Measurements from ENCODE around the gene ZNF784. TPM values are rescaled to one million over a fixed set of nuclear protein-coding genes. Genes with fewer than 3 reads are reported as not detected.

Gene ZNF784
- total RNA-seq, 2 donors from 2014 or later, result 6.9 to 9.6 TPM

DNA sequence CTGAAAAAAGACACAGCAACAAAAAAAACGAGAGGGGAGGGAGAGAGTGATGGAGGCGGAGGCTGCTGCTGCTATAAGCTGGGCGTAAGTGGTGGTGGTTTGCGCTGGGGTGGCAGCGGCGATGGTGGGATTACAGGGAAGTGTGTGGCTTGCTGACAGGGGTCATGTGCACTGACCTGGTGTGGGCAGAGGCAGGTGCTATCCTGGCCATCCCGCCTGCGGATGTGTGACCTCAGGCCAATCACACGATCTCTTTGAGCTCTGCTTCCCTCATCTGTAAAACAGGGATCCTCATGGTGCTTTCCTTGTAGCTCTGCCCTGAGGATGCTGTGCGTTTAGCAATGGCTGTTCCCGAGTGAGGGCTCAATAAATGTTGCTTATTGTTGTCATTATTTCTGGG lies 13.2 kb upstream of the ZNF784 start:
- no peaks in the 10 kb centered on the region for H3K36me3 ChIP-seq (replicated peaks in 1 of 2; ENCODE audit: insufficient read depth in 1 of 2, low read depth in 2 of 2)
- no peaks in the 10 kb centered on the region for H3K27me3 ChIP-seq
- DNase-seq, result no peak
- H3K4me1 ChIP-seq, result peaks cover 68% of the 10 kb centered on the region
- intact Hi-C loops (cut with DNase I), result no loop called here
- H3K27ac ChIP-seq, result no peak overlapping the region
- ATAC-seq, result no peak
- H3K9me3 ChIP-seq, result no peaks in the 10 kb centered on the region
- TF ChIP-seq CTCF (IDR thresholded peaks at IDR 0.05) (no peak), POLR2A (IDR thresholded peaks at IDR 0.05) (no peak)
- 70 to 80% methylated on average over 11 of the region's 11 CpGs for WGBS, 2 donors
- H3K4me3 ChIP-seq, result no peak overlapping the region

- ATAC-seq (no peak), DNase-seq (no peak)
- Histone ChIP-seq H3K4me3 (no peak overlapping the region), H3K36me3 (replicated peaks in 1 of 2; ENCODE audit: insufficient read depth in 1 of 2, low read depth in 2 of 2) (no peaks in the 10 kb centered on the region), H3K4me1 (peaks cover 66% of the 10 kb centered on the region), H3K27me3 (no peaks in the 10 kb centered on the region), H3K9me3 (no peaks in the 10 kb centered on the region), H3K27ac (no peak overlapping the region)
- WGBS, 2 donors, result 84 to 85% methylated on average over 4 of the region's 4 CpGs
- TF ChIP-seq POLR2A (IDR thresholded peaks at IDR 0.05), result no peak
- no peak for TF ChIP-seq CTCF (IDR thresholded peaks at IDR 0.05)
- intact Hi-C loops (cut with DNase I), result no loop called here
Measured at GRCh38 chr19:55636723-55637122, 12.4 kb upstream of the ZNF784 start.

GRCh38 chr19:55635856-55636440 lies 11.6 kb upstream of the ZNF784 start:
- peak overlapping the region; percentile 94 to 97 (median 96) for H3K27ac ChIP-seq
- H3K4me1 ChIP-seq, result peaks cover 63% of the 10 kb centered on the region
- intact Hi-C loops (cut with DNase I), result no loop called here
- H3K9me3 ChIP-seq, result no peaks in the 10 kb centered on the region
- WGBS, 2 donors, result 35 to 39% methylated on average over 7 of the region's 7 CpGs
- no peaks in the 10 kb centered on the region for H3K36me3 ChIP-seq (replicated peaks in 1 of 2; ENCODE audit: insufficient read depth in 1 of 2, low read depth in 2 of 2)
- DNase-seq (no peak), ATAC-seq (no peak)
- H3K27me3 ChIP-seq, result no peaks in the 10 kb centered on the region
- TF ChIP-seq CTCF (IDR thresholded peaks at IDR 0.05) (no peak), POLR2A (IDR thresholded peaks at IDR 0.05) (no peak)
- H3K4me3 ChIP-seq, result peak overlapping the region; percentile 96 to 100

- Histone ChIP-seq H3K36me3 (replicated peaks in 1 of 2; ENCODE audit: insufficient read depth in 1 of 2, low read depth in 2 of 2) (no peaks in the 10 kb centered on the region), H3K4me1 (peaks cover 59% of the 10 kb centered on the region), H3K4me3 (peak overlapping the region; percentile 96 to 100), H3K27ac (peak overlapping the region; percentile 94 to 97 (median 96)), H3K27me3 (no peaks in the 10 kb centered on the region), H3K9me3 (no peaks in the 10 kb centered on the region)
- DNase-seq (no peak), ATAC-seq (no peak)
- intact Hi-C loops (cut with DNase I), result no loop called here
- WGBS, 2 donors, result 1 to 3% methylated on average over 9 of the region's 9 CpGs
- TF ChIP-seq CTCF (IDR thresholded peaks at IDR 0.05) (no peak), POLR2A (IDR thresholded peaks at IDR 0.05) (no peak)
Measured at GRCh38 chr19:55635334-55635717, 11.0 kb upstream of the ZNF784 start.

GRCh38 chr19:55633861-55634260 lies 9.5 kb upstream of the ZNF784 start:
- ATAC-seq (no peak), DNase-seq (no peak)
- TF ChIP-seq CTCF (IDR thresholded peaks at IDR 0.05), result no peak
- TF ChIP-seq POLR2A (IDR thresholded peaks at IDR 0.05), result no peak
- no peaks in the 10 kb centered on the region for H3K36me3 ChIP-seq (replicated peaks in 1 of 2; ENCODE audit: insufficient read depth in 1 of 2, low read depth in 2 of 2)
- no peaks in the 10 kb centered on the region for H3K9me3 ChIP-seq
- peaks cover 46% of the 10 kb centered on the region for H3K4me1 ChIP-seq
- H3K27ac ChIP-seq, result peak overlapping the region in 1 of 4 donors; percentile 97
- 71 to 91% methylated on average over 4 to 8 of the region's 8 CpGs for WGBS, 2 donors
- no peaks in the 10 kb centered on the region for H3K27me3 ChIP-seq
- intact Hi-C loops (cut with DNase I), result loop anchor here (5.0 kb wide), 1 partner anchor 117 kb away; no protein-coding TSS in a partner anchor
- no peak overlapping the region for H3K4me3 ChIP-seq
